ENCODE measurements around the gene PPFIBP2. TPM values are rescaled to one million over a fixed set of nuclear protein-coding genes. Genes with fewer than 3 reads are reported as not detected.

Gene PPFIBP2
- total RNA-seq, 2 experiments from 2014 or later: 5.7 to 7.2 TPM

- ChIA-PET CTCF (interaction anchor here (0.8 kb wide), 1 partner anchor 121 kb away, joined by 4 read pairs; no protein-coding TSS in a partner anchor), POLR2A (no interaction called here)
These were observed 59.9 kb downstream of the PPFIBP2 start for GRCh38 chr11:7573558-7574296.

- POLR2A ChIA-PET: no interaction called here
These were observed 60.8 kb downstream of the PPFIBP2 start for GRCh38 chr11:7574491-7575130.

GRCh38 chr11:7575841-7576725, 62.3 kb downstream of the PPFIBP2 start:
- ChIA-PET CTCF (no interaction called here), POLR2A (no interaction called here)

More at GRCh38 chr11:7574491-7575130, 60.8 kb downstream of the PPFIBP2 start:
- CTCF ChIA-PET: no interaction called here

DNA sequence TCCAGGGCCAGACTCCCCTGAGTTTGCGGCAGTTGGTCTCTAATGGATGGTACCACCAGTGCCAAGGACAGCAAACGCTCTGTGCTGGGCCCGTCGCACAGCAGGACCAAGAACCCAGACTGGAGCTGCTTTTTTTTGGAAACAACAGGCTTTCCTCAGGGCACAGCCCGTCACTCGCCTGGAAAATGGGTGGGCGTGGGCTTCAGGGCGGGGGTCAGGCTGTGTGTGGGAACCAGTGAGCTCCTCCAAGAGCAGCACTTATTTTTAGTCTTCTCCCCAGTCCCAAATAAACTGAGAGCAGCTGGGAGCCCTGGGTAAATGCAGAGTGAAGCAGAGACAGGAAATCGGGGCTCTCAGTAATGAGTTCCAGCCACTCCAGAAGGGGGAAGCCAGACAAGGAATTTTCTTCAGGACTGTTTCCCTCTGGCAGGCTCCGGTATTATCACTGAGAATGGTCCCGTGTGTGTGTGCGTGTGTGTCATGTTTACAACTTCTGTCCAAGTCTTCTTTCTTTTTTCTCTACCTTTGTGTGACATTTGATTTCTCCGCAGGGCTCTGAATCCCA, 63.0 kb downstream of the PPFIBP2 start:
- ChIA-PET POLR2A (no interaction called here), CTCF (no interaction called here)

DNA sequence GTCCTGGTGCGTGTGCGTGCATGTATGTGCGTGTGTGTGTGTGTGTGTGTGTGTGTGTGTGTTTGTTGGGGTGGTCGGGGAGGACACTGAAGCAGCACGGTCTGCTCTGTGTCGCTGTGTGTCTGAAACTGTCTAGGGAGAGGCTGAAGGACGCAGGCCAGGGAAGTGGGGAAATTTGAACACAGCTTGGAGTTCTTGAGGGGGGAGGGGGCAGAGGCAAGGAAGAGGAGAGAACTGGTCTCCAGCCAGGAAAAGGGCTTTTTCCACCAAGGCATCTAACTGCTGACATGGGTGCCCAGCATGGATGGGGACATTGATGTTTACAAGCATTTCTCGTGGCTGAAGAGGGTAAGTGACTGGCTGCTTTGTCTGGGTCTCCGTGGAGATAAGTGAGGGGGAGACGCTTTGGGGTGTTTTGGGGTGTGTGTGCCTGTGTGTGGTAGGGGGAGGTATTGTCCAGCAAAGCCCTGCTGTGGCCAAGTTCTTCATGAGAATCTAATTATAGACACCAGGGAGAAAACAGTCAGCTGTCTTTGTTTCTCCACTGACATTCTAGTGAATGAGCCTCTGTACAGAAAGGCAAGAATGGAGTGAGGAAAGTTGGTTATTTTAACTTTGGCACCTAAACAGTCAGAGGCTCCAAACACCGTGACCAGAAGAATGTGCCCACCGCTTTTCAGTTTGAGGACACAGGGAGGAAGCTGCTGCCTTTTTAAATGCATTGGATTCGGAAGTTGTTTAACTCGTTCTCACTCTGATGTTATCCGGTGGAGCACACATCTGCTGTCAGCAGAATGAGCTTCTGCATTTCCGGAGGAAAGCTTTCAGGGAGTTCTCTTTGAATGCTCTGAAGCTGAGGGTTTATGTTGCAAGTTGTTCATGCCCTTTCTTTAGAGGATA, 63.7 kb downstream of the PPFIBP2 start:
- ChIA-PET POLR2A (no interaction called here), CTCF (no interaction called here)

GRCh38 chr11:7578276-7578955, 64.6 kb downstream of the PPFIBP2 start:
- POLR2A ChIA-PET: no interaction called here
- CTCF ChIA-PET: no interaction called here

DNA sequence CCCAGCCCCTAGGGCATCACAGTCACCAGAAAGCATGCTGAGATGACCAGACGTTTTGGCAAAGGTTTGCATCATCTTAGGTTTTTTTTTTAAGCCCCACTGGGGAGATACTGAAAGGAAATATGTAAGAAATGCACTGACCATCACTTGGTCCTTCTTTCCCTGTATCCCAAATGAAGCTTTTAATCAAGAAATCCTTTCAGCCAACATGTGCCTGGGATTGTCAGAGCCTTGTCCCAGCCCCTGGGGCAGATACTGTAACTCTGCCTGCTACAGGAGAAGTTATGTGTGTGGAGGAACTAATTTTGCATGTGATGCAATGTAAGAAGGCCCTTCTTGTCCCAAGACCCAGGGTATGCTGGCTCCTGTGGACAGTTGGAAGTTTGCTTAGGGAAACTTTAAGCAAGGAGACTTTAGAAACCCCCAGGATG, 65.6 kb downstream of the PPFIBP2 start:
- ChIA-PET CTCF (no interaction called here), POLR2A (no interaction called here)

- ChIA-PET CTCF (no interaction called here), POLR2A (interaction anchor here (0.6 kb wide), 1 partner anchor 826 kb away, joined by 3 read pairs; no protein-coding TSS in a partner anchor)
These were observed 67.3 kb downstream of the PPFIBP2 start for GRCh38 chr11:7581021-7581590.

DNA sequence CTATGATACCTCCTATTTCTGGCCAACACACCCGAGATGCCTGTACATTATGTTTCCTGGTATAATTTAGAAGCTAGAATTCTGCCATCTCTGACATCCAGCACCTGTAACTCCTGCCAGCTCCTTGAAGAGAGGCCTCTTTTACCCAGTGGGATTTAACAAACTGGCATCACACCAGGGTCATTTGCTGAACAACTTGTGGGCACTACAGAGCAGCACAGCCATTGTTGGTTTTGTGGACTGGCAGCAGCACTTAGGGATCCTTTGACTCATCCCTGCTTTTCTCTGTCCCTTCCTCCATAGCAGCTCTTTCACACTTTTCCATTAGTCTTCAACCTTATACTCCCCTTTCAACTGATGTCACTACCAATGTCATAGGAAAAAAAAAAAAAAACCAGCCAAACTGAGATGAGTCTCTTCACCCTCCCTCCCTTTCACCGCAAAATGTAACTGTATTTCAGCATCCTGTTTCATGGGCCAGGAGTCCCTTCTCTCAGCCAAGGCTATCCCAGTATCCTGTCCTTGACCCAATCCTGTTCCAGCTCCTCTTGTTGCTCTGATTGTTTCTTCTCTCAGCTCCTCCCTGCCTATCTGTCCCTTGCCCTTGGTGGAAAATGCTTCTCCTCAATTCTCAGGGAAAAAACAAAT, 68.7 kb downstream of the PPFIBP2 start:
- CTCF ChIA-PET: no interaction called here
- POLR2A ChIA-PET: interaction anchor here (0.6 kb wide), 1 partner anchor 1029 kb away, joined by 4 read pairs; no protein-coding TSS in a partner anchor

DNA sequence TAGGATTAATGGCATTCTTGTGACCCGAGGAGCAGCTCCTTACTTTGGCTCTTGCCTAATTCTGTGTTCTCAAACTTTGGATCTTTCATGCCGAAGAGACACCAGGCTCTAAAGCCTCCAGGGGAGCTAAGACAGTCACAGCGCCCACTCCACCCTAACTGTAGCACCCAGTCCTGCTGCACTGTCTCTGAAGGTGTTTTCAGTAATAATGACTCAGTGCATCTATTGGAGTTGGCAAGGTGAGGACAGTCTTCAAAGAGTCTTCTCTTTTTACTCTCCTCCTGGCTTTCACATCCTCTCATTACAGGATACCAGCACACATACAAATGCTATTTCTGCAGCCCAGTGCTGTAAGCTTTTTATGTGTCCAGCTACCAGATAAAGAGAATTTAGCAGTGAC, 69.4 kb downstream of the PPFIBP2 start:
- POLR2A ChIA-PET: interaction anchor here (0.6 kb wide), 1 partner anchor 1028 kb away, joined by 4 read pairs; no protein-coding TSS in a partner anchor
- CTCF ChIA-PET: no interaction called here

DNA sequence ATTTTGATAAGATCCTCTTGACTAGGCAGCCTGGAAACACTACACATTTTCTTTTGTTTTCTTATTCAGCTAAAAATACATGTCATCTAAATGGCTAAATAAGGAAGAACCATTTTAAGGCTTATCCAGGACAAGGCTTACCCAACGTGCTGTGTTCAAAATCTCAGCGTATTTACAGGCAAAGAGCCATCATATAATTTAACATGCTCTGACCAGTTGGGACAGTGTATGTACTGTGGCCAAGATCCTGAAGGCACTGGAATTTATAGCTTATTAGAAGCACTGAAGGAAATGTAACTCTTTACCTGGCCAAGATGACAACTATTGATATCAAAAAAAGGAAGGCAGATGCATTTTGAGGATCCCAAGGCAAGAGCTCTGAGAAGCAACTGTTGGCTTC, 71.1 kb downstream of the PPFIBP2 start:
- CTCF ChIA-PET: interaction anchor here (1.3 kb wide), 1 partner anchor 14 kb away, joined by 3 read pairs; no protein-coding TSS in a partner anchor
- POLR2A ChIA-PET: no interaction called here

DNA sequence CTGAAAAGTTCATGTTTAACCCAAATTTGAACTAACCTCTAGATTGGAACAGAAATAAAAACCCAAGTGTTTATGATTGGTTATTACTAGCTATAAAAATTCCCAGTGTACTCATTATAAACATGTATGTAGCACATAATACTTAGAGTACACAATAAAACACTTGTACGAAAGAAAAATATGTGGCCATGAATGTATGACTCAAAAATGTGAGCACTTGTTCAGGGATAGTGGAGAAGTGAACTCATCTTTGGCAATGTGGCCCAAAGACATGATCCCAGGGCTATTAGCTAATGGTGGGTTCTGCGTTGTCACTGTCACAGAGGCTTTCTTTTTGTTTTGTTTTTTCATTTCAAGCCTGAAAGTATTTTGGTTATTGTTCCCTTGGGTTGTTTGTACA, 72.0 kb downstream of the PPFIBP2 start:
- ChIA-PET POLR2A (no interaction called here), CTCF (no interaction called here)

DNA sequence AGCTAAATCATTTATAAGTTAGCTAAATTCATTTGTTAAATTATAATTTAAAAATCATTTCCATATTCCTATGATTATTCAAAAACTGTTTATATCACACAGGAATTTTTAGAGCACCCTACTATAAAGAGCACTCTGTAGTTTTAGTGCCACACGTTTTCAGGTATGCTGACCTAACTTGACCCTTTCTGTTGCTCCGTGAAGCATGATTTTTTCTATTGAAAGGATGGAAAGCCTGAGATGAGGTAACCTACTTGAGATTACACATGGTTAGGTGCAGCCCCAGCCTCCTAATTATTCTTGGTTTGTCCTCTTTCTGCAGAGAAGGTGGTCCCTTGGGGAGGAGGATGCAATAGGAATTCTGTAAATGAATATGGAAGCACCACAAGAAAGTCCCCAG, 72.6 kb downstream of the PPFIBP2 start:
- CTCF ChIA-PET: no interaction called here

DNA sequence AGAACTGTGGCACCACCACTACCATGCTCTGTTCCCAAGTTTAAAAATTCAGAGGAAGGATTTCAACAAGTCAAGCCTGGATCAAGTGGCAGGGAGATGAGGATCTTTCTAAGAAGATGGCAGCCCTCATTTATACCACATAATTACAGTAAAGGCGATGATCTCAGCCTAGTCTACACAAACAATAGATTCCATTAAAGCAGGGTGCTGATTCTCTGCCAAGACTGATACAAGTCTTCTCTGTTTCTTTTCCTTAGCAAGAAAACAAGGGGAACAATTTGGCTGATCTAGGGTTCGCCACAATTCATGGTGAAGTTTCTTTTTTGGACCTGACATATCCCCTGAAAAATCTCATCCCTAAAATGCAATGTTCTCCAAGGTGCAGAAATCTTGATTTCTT, 73.9 kb downstream of the PPFIBP2 start:
- ChIA-PET CTCF (no interaction called here), POLR2A (no interaction called here)

More for the DNA sequence above, 72.6 kb downstream of the PPFIBP2 start:
- POLR2A ChIA-PET: no interaction called here

DNA sequence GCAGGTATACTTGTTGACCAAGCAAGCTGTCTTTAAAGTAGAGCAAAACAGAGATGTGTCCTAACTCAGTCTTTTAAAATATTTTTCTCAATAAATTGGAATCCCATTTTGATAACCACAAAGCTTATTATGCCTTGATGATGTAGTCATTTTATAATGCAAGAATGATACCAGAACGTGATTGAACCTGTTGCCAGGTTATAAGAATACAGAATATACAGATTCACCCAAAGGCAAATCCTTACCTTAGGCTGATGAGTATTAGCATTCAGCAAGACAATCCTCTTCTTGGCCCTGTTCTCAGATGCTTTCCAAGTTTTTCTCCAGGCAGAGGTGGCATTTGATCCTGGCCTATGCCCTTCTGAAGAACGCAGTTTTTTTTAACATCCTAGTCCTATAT, 76.1 kb downstream of the PPFIBP2 start:
- CTCF ChIA-PET: no interaction called here

DNA sequence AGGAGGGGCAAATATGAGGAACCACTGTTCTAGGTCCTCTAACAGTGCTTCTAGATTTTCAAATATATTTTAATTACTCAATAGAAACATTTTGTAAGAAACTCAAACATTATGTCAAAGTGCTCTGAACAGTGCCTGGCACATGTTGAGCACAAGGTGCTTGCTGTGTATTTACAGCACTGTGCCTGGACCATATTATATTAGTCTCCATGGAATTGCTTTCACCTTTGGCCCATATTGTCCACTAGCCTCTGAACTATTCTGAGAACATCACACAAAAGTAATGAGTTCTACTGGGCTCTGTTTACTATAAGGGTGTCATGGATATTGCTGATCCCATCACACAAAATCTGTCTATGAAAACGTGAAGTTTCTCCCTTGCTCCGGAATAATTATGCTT, 76.7 kb downstream of the PPFIBP2 start:
- ChIA-PET CTCF (no interaction called here), POLR2A (no interaction called here)

More for the DNA sequence above, 76.1 kb downstream of the PPFIBP2 start:
- POLR2A ChIA-PET: no interaction called here

GRCh38 chr11:7591107-7591894, 77.5 kb downstream of the PPFIBP2 start:
- POLR2A ChIA-PET: no interaction called here
- CTCF ChIA-PET: interaction anchor here (0.7 kb wide), 1 partner anchor 38 kb away, joined by 3 read pairs; no protein-coding TSS in a partner anchor

Data from activated CD8-positive, alpha-beta memory T cell treated with anti-CD3 and anti-CD28 coated beads for 36 hours (primary cell).